ENCODE results near the gene GAPDH. TPM values are rescaled to one million over a fixed set of nuclear protein-coding genes. Genes with fewer than 3 reads are reported as not detected.

GAPDH gene
- total RNA-seq, 1 donor from 2014 or later = 3,072 TPM

GRCh38 chr12:6528539-6529235 is 5.6 kb upstream of the GAPDH start:
- no peak for DNase-seq (ENCODE audit: low read depth in 2 of 2)

GRCh38 chr12:6529291-6529737 is 5.0 kb upstream of the GAPDH start:
- DNase-seq (ENCODE audit: low read depth in 2 of 2) = no peak

GRCh38 chr12:6530576-6531260 is 3.6 kb upstream of the GAPDH start:
- no peak for DNase-seq (ENCODE audit: low read depth in 2 of 2)

GRCh38 chr12:6532051-6532926 is 2.0 kb upstream of the GAPDH start:
- DNase-seq (ENCODE audit: low read depth in 2 of 2) = peak; percentile 62 to 99

GRCh38 chr12:6532927-6533652 is 1.2 kb upstream of the GAPDH start:
- DNase-seq (ENCODE audit: low read depth in 2 of 2) = peak; percentile 54 to 71

- no peak for DNase-seq (ENCODE audit: low read depth in 2 of 2)
These were observed 729 bp upstream of the GAPDH start for GRCh38 chr12:6533653-6533922.

- DNase-seq (ENCODE audit: low read depth in 2 of 2) = peak in 1 of 2 donors; percentile 89
These were observed 303 bp downstream of the GAPDH start for GRCh38 chr12:6534695-6534944.

- peak; percentile 92 to 95 for DNase-seq (ENCODE audit: low read depth in 2 of 2)
These were observed 804 bp downstream of the GAPDH start for GRCh38 chr12:6534945-6535696.

GRCh38 chr12:6535697-6535946 is 1.3 kb downstream of the GAPDH start:
- DNase-seq (ENCODE audit: low read depth in 2 of 2) = no peak

- DNase-seq (ENCODE audit: low read depth in 2 of 2) = no peak
These were observed 1.9 kb downstream of the GAPDH start for GRCh38 chr12:6535960-6536847.

- DNase-seq (ENCODE audit: low read depth in 2 of 2) = peak in 1 of 2 donors; percentile 61
These were observed 2.7 kb downstream of the GAPDH start for GRCh38 chr12:6536894-6537579.

- peak; percentile 92 for DNase-seq (ENCODE audit: low read depth in 2 of 2)
These were observed 3.5 kb downstream of the GAPDH start for GRCh38 chr12:6537580-6538419.

GRCh38 chr12:6538420-6539313 is 4.3 kb downstream of the GAPDH start:
- DNase-seq (ENCODE audit: low read depth in 2 of 2) = peak in 1 of 2 donors; percentile 28

GRCh38 chr12:6539314-6539682 is 5.0 kb downstream of the GAPDH start:
- DNase-seq (ENCODE audit: low read depth in 2 of 2) = no peak

GRCh38 chr12:6539707-6540134 is 5.4 kb downstream of the GAPDH start:
- DNase-seq (ENCODE audit: low read depth in 2 of 2) = no peak

GRCh38 chr12:6540181-6540877 is 6.0 kb downstream of the GAPDH start:
- DNase-seq (ENCODE audit: low read depth in 2 of 2) = peak in 1 of 2 donors; percentile 96
